ENCODE data around the gene HRCT1. TPM values are rescaled to one million over a fixed set of nuclear protein-coding genes. Genes with fewer than 3 reads are reported as not detected.
"Not testable (repeated sequence)": the region's sequence is repeated elsewhere in the genome, so short reads cannot be mapped to it uniquely, and the experiment has no call there.

HRCT1 gene
- total RNA-seq, 1 experiment from 2014 or later = 0.63 TPM

DNA sequence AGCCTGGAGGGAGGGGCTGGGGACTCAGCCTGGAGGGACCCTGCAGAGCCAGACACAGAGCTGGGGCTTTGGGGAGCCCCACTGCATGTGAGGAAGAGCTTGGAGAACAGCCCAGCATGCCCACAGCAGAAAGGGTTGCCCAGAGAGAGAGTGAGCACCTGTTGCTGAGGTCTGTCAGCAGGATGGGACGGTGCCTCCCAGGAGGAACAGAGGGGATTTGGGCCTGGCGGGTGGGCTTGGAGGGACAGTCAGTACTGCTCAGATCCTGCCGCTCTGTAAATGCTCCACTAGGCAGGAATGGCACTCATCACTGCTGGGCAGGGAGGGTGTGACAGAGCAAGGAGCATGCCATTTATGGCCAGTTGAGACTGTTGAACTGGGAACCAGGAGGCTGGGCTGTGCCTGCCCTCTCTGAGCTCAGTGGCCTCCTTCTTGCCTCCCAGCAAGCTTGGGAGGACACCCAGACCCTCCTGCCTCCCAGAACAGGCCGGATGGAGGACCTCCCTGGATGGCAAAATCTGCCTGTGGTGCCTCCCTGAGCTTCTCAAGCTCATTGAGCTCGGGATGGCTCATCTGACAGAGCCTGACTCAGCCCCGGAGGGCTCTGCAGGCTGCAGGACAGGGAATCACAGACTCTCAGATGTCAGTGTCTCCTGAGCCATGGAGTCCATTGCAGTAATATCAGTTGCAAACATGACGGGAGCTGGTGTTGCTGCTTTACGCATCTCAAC, 786 bp upstream of the HRCT1 start:
- Histone ChIP-seq H3K9me3 (replicated peaks) (no peaks in the 10 kb centered on the region), H3K4me3 (no peak overlapping the region), H3K36me3 (no peaks in the 10 kb centered on the region), H3K27me3 (replicated peaks) (no peaks in the 10 kb centered on the region), H3K4me1 (replicated peaks) (peaks cover 52% of the 10 kb centered on the region), H3K27ac (peak overlapping the region; percentile 42)
- DNase-seq (ENCODE audit: low read depth in 1 of 2, low spot score in 2 of 2) = peak in 1 of 2 experiments; percentile 53

GRCh38 chr9:35906923-35907699, 1.1 kb downstream of the HRCT1 start:
- Histone ChIP-seq H3K27ac (peak overlapping the region; percentile 94), H3K4me3 (no peak overlapping the region), H3K36me3 (no peaks in the 10 kb centered on the region), H3K4me1 (replicated peaks) (peaks cover 58% of the 10 kb centered on the region), H3K27me3 (replicated peaks) (no peaks in the 10 kb centered on the region), H3K9me3 (replicated peaks) (no peaks in the 10 kb centered on the region)
- DNase-seq (ENCODE audit: low read depth in 1 of 2, low spot score in 2 of 2) = peak; percentile 61 to 68

GRCh38 chr9:35907711-35908503, 1.9 kb downstream of the HRCT1 start:
- Histone ChIP-seq H3K4me1 (replicated peaks) (peaks cover 58% of the 10 kb centered on the region), H3K27me3 (replicated peaks) (no peaks in the 10 kb centered on the region), H3K27ac (peak overlapping the region; percentile 94), H3K9me3 (replicated peaks) (no peaks in the 10 kb centered on the region), H3K4me3 (no peak overlapping the region), H3K36me3 (no peaks in the 10 kb centered on the region)
- DNase-seq (ENCODE audit: low read depth in 1 of 2, low spot score in 2 of 2) = peak; percentile 81 to 85

GRCh38 chr9:35908504-35909125, 2.6 kb downstream of the HRCT1 start:
- no peaks in the 10 kb centered on the region for H3K36me3 ChIP-seq
- peak; percentile 0 to 53 for DNase-seq (ENCODE audit: low read depth in 1 of 2, low spot score in 2 of 2)
- H3K4me1 ChIP-seq (replicated peaks) = peaks cover 58% of the 10 kb centered on the region
- H3K27ac ChIP-seq = peak overlapping the region; percentile 94
- H3K9me3 ChIP-seq (replicated peaks) = no peaks in the 10 kb centered on the region
- no peaks in the 10 kb centered on the region for H3K27me3 ChIP-seq (replicated peaks)
- no peak overlapping the region for H3K4me3 ChIP-seq

GRCh38 chr9:35909274-35909673, 3.3 kb downstream of the HRCT1 start, which contains the start of gene SPAAR:
Gene SPAAR (plus strand): TSS chr9:35909490. CDS start chr9:35910464, 974 bp downstream.
- Histone ChIP-seq H3K27me3 (replicated peaks) (no peaks in the 10 kb centered on the region), H3K9me3 (replicated peaks) (no peaks in the 10 kb centered on the region), H3K36me3 (no peaks in the 10 kb centered on the region), H3K4me3 (no peak within 1 kb of the TSS), H3K27ac (peak within 1 kb of the TSS; percentile 94), H3K4me1 (replicated peaks) (peaks cover 58% of the 10 kb centered on the region)
- DNase-seq (ENCODE audit: low read depth in 1 of 2, low spot score in 2 of 2) = no peak

GRCh38 chr9:35909687-35910612, 3.9 kb downstream of the HRCT1 start:
- DNase-seq (ENCODE audit: low read depth in 1 of 2, low spot score in 2 of 2) = no peak
- no peak overlapping the region for H3K27ac ChIP-seq
- H3K9me3 ChIP-seq (replicated peaks) = no peaks in the 10 kb centered on the region
- no peak overlapping the region for H3K4me3 ChIP-seq
- H3K4me1 ChIP-seq (replicated peaks) = peaks cover 56% of the 10 kb centered on the region
- no peaks in the 10 kb centered on the region for H3K36me3 ChIP-seq
- H3K27me3 ChIP-seq (replicated peaks) = no peaks in the 10 kb centered on the region

GRCh38 chr9:35910613-35911359, 4.8 kb downstream of the HRCT1 start:
- Histone ChIP-seq H3K4me3 (no peak overlapping the region), H3K27ac (no peak overlapping the region), H3K27me3 (replicated peaks) (no peaks in the 10 kb centered on the region), H3K4me1 (replicated peaks) (peaks cover 47% of the 10 kb centered on the region), H3K36me3 (no peaks in the 10 kb centered on the region), H3K9me3 (replicated peaks) (no peaks in the 10 kb centered on the region)
- DNase-seq (ENCODE audit: low read depth in 1 of 2, low spot score in 2 of 2) = peak in 1 of 2 experiments; percentile 23

DNA sequence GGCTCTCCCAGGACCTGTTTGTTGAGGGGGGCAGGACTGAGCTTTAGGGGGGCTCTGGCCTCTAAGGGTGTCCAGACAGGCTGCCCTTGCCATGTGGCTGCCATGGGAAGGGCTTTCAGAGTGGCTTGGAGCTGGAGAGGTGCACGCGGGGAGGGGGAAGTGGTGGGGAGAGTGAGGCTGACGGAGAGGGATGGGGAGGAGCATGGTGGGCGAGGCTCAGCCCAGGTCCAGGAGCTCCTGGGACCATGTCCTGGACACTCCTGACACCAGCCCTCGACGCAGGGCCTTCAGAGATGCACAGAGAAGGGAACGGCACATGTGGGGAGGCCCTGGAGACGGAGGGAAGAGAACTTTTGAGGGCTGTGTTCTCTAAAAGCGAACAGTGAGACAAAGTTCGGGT, 5.7 kb downstream of the HRCT1 start:
- H3K9me3 ChIP-seq (replicated peaks) = no peaks in the 10 kb centered on the region
- no peaks in the 10 kb centered on the region for H3K36me3 ChIP-seq
- H3K27ac ChIP-seq = no peak overlapping the region
- peaks cover 38% of the 10 kb centered on the region for H3K4me1 ChIP-seq (replicated peaks)
- H3K27me3 ChIP-seq (replicated peaks) = no peaks in the 10 kb centered on the region
- no peak overlapping the region for H3K4me3 ChIP-seq
- DNase-seq (ENCODE audit: low read depth in 1 of 2, low spot score in 2 of 2) = no peak

- H3K27me3 ChIP-seq (replicated peaks) = no peaks in the 10 kb centered on the region
- H3K4me3 ChIP-seq = no peak overlapping the region
- H3K4me1 ChIP-seq (replicated peaks) = peaks cover 26% of the 10 kb centered on the region
- no peak for DNase-seq (ENCODE audit: low read depth in 1 of 2, low spot score in 2 of 2)
- H3K36me3 ChIP-seq = no peaks in the 10 kb centered on the region
- no peak overlapping the region for H3K27ac ChIP-seq
- no peaks in the 10 kb centered on the region for H3K9me3 ChIP-seq (replicated peaks)
These were observed 6.9 kb downstream of the HRCT1 start for GRCh38 chr9:35912791-35913400.

GRCh38 chr9:35913429-35913828, 7.4 kb downstream of the HRCT1 start:
- not testable (repeated sequence) for H3K9me3 ChIP-seq (replicated peaks); H3K36me3 ChIP-seq; DNase-seq (ENCODE audit: low read depth in 1 of 2, low spot score in 2 of 2); H3K27me3 ChIP-seq (replicated peaks); H3K4me3 ChIP-seq; H3K27ac ChIP-seq
- peaks cover 21% of the 10 kb centered on the region for H3K4me1 ChIP-seq (replicated peaks)

DNA sequence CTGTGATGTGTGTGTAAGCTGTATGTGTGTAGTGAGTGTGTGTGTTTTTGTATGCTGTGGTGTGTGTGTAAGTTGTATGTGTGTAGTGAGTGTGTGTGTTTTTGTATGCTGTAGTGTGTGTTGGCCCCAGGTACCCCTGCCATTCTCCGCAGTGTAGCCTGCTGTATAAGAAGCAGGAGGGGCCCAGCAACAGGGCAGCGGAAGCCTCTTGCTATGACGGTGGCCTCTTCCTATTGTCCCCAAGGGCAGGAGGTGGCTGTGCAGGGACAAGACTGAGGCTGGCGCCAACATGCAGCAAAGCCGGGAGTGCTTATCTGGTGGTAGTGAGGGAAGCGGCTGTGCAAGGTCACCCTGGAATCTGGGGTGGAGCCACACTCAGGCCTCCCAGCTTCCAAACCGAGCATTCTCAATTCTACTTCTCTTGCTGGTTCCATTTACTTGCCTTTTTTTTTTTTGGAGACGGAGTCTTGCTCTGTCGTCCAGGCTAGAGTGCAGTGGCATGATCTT, 8.4 kb downstream of the HRCT1 start:
- peak; percentile 18 to 47 for DNase-seq (ENCODE audit: low read depth in 1 of 2, low spot score in 2 of 2)
- no peak overlapping the region for H3K27ac ChIP-seq
- no peaks in the 10 kb centered on the region for H3K9me3 ChIP-seq (replicated peaks)
- H3K36me3 ChIP-seq = no peaks in the 10 kb centered on the region
- H3K27me3 ChIP-seq (replicated peaks) = no peaks in the 10 kb centered on the region
- H3K4me1 ChIP-seq (replicated peaks) = peaks cover 12% of the 10 kb centered on the region
- no peak overlapping the region for H3K4me3 ChIP-seq
